Lung microvascular endothelial cell (primary cell): ENCODE results near the gene FADS3. TPM values are rescaled to one million over a fixed set of nuclear protein-coding genes. Genes with fewer than 3 reads are reported as not detected.
"Not testable (repeated sequence)": the region's sequence is repeated elsewhere in the genome, so short reads cannot be mapped to it uniquely, and the experiment has no call there.

Experiments
- DNase-seq, 2 donors: peaks; one replicate each; pipeline versions ENCODE4 v3.0.0 to v3.0.0-alpha.2; 2010; ENCODE audit warnings: low read depth in 2 of 2
- total RNA-seq: library from RNA; depleted of rRNA; stranded (reverse); fragments of >200 nt; gene quantifications from 2 replicates; pipeline ENCODE4 v1.2.1, GENCODE V29; 2014

FADS3 gene
- total RNA-seq, 1 donor from 2014 or later, result 128 TPM

- DNase-seq, result peak; percentile 69 to 82
Observed at GRCh38 chr11:61899146-61899841, 7.9 kb upstream of the FADS3 start.

GRCh38 chr11:61898247-61898582 lies 6.9 kb upstream of the FADS3 start:
- DNase-seq, result no peak

- DNase-seq, result peak; percentile 61 to 75
Observed at GRCh38 chr11:61897387-61898246, 6.3 kb upstream of the FADS3 start.

- DNase-seq, result no peak
Observed at GRCh38 chr11:61896665-61897386, 5.5 kb upstream of the FADS3 start.

GRCh38 chr11:61895718-61896059 lies 4.3 kb upstream of the FADS3 start:
- DNase-seq, result no peak

- no peak for DNase-seq
Observed at GRCh38 chr11:61895046-61895717, 3.8 kb upstream of the FADS3 start.

- DNase-seq, result peak in 1 of 2 donors; percentile 66
Observed at GRCh38 chr11:61893981-61894380, 2.6 kb upstream of the FADS3 start.

- no peak for DNase-seq
Observed at GRCh38 chr11:61892085-61892370, 683 bp upstream of the FADS3 start.

GRCh38 chr11:61890529-61891330 lies 615 bp downstream of the FADS3 start:
- peak; percentile 65 to 77 for DNase-seq

- no peak for DNase-seq
Observed at GRCh38 chr11:61889831-61890230, 1.5 kb downstream of the FADS3 start.

- no peak for DNase-seq
Observed at GRCh38 chr11:61888590-61888989, 2.8 kb downstream of the FADS3 start.

GRCh38 chr11:61887839-61888494 lies 3.4 kb downstream of the FADS3 start:
- peak; percentile 91 to 96 for DNase-seq

GRCh38 chr11:61886643-61887042 lies 4.7 kb downstream of the FADS3 start:
- no peak for DNase-seq

GRCh38 chr11:61885784-61886580 lies 5.4 kb downstream of the FADS3 start:
- DNase-seq, result peak in 1 of 2 donors; percentile 11

GRCh38 chr11:61885166-61885778 lies 6.1 kb downstream of the FADS3 start:
- no peak for DNase-seq

- DNase-seq, result no peak
Observed at GRCh38 chr11:61883947-61884346, 7.4 kb downstream of the FADS3 start.

GRCh38 chr11:61883327-61883726 lies 8.0 kb downstream of the FADS3 start:
- DNase-seq, result no peak

- DNase-seq, result no peak
Observed at GRCh38 chr11:61882879-61883278, 8.5 kb downstream of the FADS3 start.

- not testable (repeated sequence) for DNase-seq
Observed at GRCh38 chr11:61882267-61882666, 9.1 kb downstream of the FADS3 start.
